GM19397 (cell line): Measurements from ENCODE around the gene PHACTR2.

Experiments
- ATAC-seq: cut with Tn5 transposase; IDR thresholded peaks from one replicate; pipeline ENCODE4 v1.9.1; 2021; ENCODE audit warnings: mild to moderate bottlenecking, moderate library complexity; ENCODE audit not compliant: unreplicated experiment

The PHACTR2 gene

DNA sequence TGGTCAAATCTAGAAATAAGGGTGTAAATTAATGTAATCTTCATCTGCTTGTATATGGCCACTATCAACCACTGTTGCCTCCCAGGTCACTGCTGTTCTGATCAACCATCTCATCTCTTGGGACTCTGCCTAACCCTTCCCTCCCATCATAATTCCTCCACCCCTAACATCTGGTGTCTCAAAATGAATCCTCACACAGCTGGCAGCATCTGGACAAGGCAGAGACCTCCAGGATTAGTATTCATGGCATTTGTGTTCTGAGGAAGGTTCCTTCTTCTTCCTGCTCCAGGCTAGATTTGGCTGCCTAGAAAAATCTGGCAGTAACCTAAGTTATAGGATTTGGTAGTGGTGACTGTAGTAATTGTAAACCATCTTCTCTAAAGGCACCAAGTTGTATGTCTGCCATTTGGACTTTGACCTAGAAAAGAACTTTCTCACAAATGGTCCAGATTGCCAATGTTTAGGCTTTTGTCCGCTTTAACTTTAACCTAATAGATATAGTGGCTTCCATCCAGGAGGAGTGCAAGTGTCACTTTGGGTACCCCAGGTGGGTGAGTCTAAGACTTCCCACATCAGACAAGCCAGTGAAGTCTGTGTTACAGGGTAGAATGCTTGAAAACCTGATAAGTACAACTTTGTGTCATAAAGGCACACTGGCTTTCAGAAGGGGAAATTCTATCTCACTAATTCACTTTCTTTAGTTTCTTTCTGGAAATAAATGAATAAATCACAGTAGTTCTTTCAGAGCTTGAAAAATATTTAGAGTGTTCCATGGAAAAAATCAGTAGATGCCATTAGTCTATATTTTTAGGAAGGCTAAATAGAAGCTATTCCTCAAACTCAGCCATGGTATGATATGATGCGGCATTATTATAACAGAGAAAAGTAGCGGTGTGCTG lies 3.0 kb upstream of the PHACTR2 start:
- ATAC-seq, result no peak

DNA sequence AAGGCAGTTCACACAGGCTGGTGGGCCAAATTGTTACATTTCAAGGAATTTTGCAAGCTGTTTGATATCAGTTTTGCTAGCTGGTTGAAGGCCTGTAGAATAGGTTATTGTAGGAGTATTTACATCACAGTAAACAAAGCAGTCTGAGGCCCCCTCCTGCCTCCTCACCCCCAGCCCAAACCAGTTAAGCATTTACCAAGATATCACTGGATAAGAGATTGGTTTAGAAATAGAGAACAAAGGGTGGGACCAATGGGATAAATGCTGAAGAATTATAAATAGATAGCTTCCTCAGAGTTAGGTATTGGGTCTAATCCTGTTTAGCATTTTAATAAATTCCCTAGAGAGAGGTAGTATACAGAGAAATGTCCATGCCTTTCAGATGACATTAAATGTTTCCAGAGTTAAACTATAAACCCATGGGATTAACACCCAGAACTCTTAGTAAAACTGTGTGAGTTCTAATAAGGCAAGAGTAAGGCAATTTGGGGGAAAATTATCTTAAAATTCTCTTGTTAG lies 2.3 kb upstream of the PHACTR2 start:
- no peak for ATAC-seq

DNA sequence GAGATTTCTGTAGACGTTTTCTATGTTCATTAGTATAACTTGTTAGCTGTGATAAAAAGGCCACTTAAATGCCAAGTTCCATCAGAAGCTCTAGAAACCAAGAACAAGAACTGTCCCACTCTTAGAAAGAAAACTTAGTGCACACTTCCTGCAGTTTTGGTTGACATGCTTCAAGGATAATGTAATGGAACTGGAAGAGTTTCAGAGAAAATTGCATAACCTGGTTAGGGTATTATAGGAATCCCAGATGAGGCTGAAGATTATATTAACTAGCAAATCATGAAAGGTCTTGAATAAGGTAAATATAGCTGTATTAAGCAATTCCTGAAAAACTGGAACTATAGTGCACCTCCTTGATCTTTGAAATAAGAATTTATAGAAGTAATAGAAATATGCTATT lies 1.8 kb upstream of the PHACTR2 start:
- no peak for ATAC-seq

DNA sequence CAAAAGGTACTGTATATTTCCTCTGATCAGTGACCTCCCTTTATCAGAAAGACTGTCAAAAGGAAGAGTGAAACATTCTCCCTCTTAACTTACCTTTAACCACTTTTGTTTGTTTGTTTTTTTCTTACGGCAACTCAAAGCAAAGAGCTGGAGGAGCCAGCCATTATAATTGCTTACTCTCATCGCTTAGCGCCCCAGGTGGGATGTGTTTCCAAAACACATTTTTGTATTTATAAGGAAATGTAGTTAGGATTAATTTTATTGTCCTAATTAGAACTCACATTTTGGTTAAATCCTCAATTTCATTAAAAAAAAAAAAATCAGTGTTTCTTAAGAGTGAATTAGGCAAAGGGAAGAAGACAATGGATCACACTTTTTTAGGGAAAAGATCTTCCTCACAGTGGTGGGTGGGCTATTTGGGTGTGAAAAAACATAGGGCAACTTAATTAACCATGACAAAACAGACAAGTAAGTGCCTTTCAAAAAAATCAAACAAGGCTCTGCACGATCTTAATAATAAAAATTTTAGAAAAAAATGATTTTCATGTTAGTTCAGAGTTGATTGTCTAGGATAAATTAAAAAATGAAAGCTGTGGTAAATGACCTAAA lies 1.2 kb upstream of the PHACTR2 start:
- no peak for ATAC-seq

DNA sequence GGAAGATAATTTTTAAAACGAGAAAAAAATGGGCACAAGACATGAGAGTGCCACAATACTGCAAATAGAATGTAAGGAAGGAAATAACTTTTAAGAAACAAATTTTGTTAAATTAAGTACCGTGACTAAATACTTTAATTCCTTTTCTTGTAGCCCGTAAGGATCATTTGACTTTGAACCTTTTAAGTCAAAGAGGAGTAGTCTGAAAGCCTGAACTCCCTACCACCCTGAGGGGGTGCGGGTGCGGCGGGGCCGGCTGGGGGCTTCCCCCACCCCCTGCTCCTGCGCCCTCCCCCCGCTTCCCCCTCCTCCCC lies 231 bp upstream of the PHACTR2 start:
- ATAC-seq, result no peak

DNA sequence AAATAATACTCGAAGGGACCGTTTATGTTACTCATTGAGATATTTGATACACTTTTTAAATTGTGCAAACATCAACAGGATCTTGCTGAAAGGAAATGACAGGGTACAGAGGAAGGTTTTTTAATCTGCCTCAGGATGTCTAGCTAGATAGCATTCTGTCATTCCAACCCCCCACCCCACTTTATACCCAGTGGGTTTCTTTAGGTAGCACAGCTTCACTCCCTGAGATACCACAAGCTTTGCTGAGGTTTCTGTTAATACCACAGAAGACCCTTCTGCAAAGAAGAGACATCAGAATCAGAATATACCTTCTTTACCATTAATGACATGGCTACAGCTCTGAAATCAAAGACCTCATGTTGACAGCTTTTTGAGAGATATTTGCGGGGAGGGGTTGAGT lies 1.3 kb downstream of the PHACTR2 start:
- no peak for ATAC-seq

DNA sequence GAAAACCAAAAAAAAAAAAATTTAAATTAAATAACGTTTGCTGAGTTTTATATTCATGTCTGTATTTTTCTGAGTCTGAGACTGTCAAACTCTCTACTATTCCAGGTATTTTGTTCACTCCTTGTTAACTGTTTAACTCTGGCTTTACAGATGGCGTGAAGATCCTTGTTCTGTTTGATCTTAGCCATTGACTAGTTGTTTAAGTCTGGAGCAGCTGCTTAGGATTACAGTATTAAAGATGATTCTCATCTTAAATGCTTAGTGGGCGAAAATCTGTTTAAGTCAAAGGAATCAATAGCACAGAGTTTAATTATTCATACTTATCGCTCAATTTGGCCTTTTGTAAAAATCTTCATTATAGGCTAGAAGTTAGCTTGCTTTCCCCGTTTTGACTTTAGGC lies 2.4 kb downstream of the PHACTR2 start:
- no peak for ATAC-seq

DNA sequence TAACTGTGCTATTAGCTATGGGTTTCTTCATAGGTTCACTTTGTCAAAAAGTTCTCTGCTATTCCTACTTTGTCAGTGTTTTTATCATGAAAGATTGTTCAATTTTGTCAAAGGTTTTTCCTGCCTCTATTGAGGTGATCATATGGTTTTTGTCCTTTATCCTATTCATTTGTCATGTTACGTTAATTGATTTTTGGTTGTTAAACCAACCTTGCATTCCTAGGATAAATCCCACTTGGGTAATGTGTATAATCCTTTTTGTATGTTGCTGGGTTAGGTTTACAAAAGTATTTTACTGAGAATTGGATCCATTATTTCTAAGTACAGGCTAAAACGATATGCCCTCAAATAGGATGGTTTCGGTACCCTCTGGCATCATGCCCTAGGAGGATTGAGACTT lies 5.0 kb downstream of the PHACTR2 start:
- no peak for ATAC-seq

DNA sequence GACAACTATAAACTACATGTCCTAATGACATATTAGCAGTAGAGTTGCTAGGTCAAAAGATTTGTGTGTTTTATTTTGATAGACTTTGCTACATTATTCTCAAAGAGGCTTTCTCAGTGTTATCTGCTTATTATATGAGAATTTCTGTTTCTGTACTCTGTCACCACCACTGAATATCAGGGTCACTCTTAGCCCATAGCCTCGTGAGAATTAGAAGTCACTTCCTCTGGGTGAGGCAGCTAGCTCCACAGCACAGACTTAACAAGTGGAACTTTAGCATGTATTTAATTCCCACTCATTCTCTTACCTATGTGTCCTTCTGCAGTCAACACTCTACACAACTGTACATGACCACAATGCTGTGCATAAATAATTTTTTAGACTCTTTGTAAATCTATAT lies 6.7 kb downstream of the PHACTR2 start:
- ATAC-seq, result no peak

DNA sequence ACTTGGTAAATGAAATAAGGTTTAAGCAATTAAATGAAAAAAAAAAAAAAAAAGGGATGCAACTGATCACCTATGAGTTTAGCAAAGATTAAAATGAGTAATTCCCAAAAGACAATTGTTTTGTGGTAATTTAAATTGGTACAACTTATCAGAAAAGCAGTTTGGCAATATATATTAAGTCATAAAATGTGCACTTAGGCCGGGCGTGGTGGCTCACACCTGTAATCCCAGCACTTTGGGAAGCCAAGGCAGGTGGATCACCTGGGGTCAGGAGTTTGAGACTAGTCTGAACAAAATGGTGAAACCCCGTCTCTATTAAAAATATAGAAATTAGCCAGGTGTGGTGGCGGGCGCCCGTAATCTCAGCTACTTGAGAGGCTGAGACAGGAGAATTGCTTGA lies 7.9 kb downstream of the PHACTR2 start:
- no peak for ATAC-seq

DNA sequence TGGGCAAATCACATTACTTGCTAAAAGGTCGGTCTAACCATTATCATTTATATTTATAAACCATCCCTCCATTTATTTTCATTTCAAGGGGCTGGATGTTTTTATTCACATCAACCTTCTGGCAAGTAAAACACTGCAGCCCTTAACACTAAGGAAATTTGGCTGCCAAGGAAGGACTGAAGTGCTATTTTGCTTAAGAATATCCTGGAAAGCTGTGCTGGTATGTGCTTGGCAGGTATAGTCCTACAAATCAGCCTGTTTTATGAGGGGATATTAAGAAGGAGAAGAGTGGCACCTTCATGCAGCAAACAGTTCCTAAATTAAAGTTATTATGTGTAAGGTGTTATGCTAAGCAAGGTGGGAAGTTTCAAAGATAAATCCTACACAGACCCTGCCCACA lies 9.8 kb downstream of the PHACTR2 start:
- ATAC-seq, result no peak

DNA sequence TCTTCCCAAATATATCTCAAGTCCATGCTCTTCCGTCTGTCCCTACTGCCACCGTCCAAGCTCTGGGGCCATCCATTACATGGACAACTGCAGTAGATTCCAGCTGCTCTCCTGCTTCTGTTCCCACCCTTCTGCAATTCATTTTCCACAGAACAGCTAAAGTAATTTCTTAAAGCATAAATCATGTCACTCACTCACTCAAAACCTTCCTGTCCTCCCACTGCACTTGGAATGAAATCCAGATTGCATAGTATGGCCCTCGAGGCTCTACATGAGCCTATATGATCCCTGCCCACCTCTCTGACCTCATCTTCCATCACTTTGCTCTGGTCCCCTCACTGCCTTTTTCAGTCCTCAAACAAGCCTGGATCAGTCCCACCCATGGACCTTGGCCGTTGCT lies 10.9 kb downstream of the PHACTR2 start:
- no peak for ATAC-seq

DNA sequence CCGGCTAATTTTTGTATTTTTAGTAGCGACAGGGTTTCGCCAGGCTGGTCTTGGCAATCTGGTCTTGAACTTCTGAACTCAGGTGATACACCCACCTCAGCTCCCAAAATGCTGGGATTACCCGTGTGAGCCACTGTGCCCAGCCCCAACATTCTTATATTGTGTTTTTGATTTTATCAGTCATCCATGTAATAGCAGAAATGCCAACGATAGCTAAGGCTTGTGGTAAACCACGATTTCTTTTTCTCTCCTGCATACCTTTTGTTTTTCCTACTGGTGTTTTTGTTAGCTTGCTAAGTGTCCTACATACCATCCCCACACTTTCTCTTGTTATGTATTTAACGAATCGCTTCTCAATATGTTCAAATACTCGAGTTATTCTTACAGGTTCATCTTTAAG lies 12.1 kb downstream of the PHACTR2 start:
- no peak for ATAC-seq

DNA sequence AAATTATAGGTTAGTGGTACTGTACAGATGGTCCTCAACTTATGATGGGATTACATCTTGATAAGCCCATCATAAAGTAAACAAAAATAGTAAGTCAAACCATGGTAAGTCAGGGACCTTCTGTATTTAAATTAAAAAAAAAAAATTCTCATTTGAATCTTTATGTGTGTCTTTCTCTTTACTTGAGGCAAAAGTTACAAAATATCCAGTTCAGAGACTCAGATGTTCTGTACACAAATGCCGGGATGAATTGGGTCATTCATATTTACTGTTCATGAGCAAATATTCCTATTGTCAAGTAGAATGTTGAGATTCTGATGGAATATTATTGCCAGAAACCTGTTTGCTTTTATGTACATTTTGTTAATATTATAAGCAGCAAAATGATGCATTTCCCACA lies 13.4 kb downstream of the PHACTR2 start:
- ATAC-seq, result no peak

DNA sequence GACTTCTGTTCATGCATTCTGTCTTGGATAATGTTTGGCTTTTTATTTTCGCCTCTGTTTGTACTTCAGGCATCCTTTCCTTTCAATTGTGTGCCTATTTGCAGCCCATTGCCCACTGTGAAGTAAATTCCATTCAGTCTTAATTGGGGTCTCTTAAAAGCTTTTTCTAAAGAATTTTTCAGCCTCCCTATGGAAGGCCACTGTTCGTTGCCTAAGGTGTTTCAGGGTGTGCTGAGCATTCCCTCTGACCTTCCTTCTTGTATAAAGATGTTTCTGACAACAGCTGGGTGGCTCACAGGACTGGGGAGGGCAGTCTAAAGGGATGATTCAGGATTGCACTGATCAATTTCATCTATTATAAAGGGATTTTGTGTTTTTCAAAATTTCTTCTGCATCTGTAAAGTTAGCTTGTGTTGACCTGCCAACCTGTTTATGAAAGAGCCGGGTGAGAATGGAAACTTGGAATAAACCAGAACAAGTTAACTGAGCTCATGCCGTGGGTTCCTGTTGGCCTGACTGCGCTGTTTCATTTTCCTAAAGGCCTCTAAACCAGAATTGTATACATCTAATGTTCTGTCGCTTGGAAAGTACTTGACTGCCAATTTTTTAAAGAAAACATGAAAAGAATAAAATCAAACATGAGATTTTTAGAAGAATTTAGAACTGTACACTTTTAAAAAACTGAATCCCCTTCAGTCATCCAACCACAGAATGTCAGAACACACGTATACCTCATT lies 14.3 kb downstream of the PHACTR2 start:
- ATAC-seq, result no peak

DNA sequence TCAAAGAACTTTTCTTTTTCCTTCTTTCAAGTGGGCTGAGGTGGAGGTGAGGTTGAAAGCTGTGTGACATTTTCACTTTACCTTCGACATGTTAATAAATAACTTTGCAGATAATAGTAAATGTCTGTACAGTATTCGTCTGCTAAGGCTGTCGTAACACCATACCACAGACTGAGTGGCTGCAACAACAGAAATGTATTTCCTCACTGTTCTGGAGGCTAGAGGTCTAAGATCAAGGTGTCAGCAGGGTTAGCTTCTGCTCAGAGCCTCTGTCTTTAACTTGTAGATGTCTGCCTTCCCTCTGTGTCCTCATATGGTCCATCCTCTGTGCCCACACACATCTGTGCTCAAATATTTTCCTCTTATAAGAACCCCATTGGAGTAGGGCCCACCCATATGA lies 14.9 kb downstream of the PHACTR2 start:
- no peak for ATAC-seq

DNA sequence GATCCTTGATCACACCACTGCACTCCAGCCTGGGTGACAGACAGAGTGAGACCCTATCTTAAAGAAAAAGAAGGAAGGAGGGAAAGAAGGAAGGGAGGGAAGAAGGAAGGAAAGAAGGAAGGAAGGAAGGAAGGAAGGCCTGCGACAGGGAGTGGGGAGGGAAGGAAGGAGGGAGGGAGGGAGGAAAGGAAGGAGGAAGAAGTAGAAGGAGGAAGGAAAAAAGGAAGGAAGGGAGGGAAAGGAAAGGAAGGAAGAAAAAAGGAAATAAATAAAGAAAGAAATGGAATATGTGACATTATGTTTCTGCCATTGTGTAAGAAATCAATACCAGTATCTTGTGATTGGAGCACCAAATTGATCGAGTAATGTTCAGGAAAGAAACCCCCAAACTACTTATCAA lies 16.2 kb downstream of the PHACTR2 start:
- ATAC-seq, result no peak

DNA sequence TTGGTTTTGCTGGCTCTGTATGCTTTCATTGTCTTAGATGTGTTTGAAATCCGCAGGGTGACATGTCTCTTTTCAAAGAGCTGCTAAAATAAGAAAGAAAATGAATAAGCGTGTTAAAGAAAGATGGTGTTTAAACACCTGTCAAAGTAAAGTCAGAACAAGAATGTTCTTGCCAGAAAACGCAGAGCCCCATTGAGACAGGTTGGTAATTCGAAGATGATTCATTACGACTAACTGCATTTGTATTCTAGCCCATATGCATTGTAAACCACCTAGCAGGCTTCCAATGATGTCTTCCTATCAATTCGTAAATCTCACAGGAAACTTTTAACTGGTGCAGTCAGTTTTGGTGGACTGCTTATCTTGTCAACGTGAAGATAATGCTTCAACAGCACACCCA lies 16.8 kb downstream of the PHACTR2 start:
- ATAC-seq, result no peak

DNA sequence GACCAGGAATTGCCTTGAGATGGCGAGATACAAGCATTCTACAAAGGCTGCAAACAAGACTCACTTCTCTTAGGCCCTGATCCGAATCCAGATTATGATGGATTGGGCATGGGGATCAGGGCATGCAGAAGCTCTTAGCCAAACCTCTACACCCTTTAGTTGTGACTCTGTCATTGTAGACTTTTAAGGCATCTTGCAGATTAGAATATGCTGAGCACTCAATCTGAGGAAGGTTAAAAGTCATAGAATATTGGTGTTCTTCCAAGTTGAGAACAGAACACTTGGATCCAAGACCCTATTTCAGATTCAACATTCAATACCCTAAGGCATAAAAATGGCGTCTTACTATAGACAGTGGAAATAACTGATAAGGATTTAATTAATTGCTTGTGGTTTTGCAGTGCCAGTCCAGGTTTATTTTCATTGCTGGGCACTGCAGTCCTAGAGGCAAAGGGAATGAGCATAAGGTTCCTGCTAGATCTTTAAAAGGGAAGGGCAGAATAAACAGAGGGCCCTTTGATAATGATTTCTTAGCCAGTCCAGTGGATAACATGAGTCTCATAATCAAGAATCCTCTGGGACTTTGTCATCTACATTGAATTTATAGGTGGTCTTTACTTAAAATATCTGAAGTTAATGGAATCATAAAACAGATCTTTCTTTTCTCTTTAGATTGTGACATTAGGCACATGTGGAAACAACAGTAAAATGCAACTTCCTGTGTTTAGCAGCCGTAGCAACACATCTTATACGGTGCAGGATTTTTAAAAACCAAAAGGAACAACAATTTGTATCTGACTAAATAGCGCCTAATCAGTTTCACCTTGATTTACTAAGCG lies 17.6 kb downstream of the PHACTR2 start:
- ATAC-seq, result no peak

DNA sequence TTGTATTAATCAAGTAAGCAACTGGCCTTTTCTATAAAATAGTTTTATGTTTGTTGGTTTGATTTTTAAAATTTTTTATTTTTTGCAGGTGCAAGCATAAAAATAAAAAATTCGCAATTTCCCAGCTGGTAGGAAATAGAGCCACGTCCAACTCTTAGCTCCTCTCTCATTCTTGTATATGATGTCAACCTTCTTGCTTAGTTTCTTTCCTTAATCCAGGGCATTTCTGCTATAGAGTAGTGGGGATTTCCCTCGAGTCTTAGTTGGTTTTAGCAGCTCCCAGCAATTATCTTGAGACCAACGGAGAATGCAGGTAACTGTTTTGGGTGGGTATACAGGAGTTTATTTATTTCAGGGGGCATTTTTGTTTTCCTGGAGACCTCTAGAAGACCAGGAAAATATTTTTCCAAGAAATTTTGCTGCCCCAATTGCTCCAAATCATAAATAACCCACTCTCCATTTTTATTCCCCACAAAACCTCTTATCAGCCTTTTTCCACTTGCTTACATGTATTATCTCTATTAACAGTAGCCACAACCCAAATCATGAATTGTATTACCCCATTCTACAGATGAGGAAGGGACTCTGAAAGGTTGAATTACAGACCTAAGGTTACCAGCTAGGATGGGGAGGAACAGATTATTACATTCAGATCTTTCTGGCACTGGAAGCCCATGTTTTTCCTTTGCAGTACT lies 18.4 kb downstream of the PHACTR2 start:
- no peak for ATAC-seq

DNA sequence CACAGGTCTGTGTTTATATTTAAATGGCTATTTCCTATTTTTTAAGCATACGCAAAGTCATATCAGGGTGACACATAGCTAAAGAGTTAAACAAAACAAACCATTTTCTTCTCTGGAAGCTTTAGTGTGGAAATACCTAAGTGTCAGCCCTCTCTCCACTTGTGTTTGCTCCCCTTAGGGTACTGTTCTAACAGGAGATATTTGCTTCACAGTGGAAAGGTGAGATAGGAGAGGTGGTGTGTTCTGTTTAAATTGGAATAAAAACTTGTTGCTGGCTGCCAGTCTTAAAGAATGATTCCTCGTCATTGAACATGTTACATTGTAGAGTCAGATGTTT lies 18.9 kb downstream of the PHACTR2 start:
- ATAC-seq, result no peak
